SH-SY5Y (cell line): ENCODE data around the gene ALCAM.

Experiments used
- GATA2 ChIP-seq: IDR thresholded peaks from 2 replicates; pipeline ENCODE4 v1.6.1; 2011; ENCODE audit warnings: mild to moderate bottlenecking, low read depth, low read length
- GATA3 ChIP-seq: IDR thresholded peaks from 2 replicates; pipeline ENCODE4 v1.6.1; 2011; ENCODE audit warnings: low read depth, mild to moderate bottlenecking, low read length, moderate library complexity

DNA sequence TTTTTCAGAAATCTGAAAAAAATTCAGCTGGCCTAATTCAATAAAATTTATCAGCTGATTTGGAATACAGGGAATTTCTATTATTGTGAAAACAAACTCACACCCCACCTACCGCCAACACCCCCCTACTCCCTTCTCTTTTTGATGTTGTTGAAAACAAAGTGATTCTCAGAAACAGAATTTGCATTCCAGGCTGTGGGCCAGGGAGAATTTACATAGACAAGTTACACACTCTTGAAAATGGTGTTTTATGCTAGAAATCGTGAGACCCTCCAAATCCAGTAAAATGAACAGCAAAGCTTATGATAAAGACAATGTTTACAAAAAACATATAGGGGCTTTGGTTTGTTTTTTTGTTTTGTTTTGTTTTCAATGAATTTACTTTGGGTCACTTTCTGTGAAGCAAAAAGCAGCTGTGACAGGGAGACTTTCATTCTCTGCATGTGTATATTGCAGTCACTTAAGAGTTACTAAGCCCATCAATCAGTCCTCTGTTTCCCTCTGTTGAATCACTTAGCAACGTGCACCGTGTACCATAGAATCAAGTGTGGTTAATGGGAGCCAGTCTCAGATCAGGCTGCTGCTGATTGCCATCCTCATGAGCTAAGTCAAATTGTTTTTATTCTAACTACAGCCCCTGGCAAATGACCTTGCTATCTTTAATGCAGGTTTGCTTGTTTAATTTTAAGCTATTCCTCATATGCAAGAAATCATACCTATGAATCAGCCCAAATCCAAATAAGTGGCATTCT, 159.8 kb downstream of the ALCAM start:
- TF ChIP-seq GATA2: no peak
- no peak for TF ChIP-seq GATA3
